ENCODE data around the gene MTX1. TPM values are rescaled to one million over a fixed set of nuclear protein-coding genes. Genes with fewer than 3 reads are reported as not detected.

The MTX1 gene
- total RNA-seq, 1 experiment from 2014 or later: 69.1 TPM

DNA sequence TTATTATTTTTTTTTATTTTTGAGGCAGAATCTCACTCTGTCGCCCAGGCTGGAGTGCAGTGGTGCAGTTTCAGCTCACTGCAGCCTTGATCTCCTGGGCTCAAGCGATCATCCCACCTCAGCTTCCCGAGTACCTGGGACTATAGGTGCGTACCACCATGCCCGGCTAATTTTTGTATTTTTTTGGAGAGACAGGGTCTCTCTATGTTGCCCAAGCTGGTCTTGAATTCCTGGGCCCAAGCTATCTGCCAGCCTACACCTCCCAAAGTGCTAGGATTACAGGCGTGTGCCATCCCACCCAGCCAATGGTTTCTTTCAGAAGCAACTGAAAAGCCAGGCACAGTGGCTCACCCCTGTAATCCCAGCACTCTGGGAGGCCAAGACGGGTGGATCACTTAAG lies 37.7 kb upstream of the MTX1 start:
- Histone ChIP-seq H3K27ac (ENCODE audit: low read depth, low read length) (no peak overlapping the region), H3K27me3 (ENCODE audit: insufficient read depth, low read length) (no peaks in the 10 kb centered on the region), H3K4me1 (ENCODE audit: control insufficient read depth in 1 of 2, insufficient read depth in 2 of 2, low read length in 2 of 2) (peaks cover 9 to 38% of the 10 kb centered on the region in 2 experiments; a peak in 3 of 4 replicates), H3K4me3 (replicated peaks in 1 of 2; ENCODE audit: low read depth in 1 of 2, low read length in 2 of 2) (no peak overlapping the region), H3K4me2 (ENCODE audit: low read length) (no peak overlapping the region), H3K79me2 (ENCODE audit: insufficient read depth, low read length) (peaks cover 25% of the 10 kb centered on the region), H2AFZ (ENCODE audit: low read depth, low read length, poor library complexity, severe bottlenecking) (no peak overlapping the region), H3K36me3 (ENCODE audit: control insufficient read depth in 1 of 2, insufficient read depth in 2 of 2, low read length in 2 of 2) (peaks cover 2 to 7% of the 10 kb centered on the region in 2 experiments; a peak in 3 of 4 replicates), H4K20me1 (ENCODE audit: insufficient read depth) (no peaks in the 10 kb centered on the region), H3K9ac (ENCODE audit: low read length) (no peak overlapping the region), H3K9me3 (ENCODE audit: control insufficient read depth in 1 of 2, insufficient read depth in 1 of 2, low read depth in 1 of 2, low read length in 2 of 2) (no peaks in the 10 kb centered on the region), H3K9me2 (ENCODE audit: insufficient read depth) (no peaks in the 10 kb centered on the region)
- ATAC-seq: no peak
- ChIA-PET POLR2A (no interaction called here), RAD21 (ENCODE audit: low non-redundant PET in 1 of 2, low total read pairs in 2 of 2, uncharacterized antibody in 2 of 2, unreplicated experiment in 2 of 2) (no interaction called here), CTCF (interaction anchor here (0.7 to 3.6 kb wide), 2 partner anchors 12 to 79 kb away, joined by 4 to 21 read pairs; no protein-coding TSS in a partner anchor)
- intact Hi-C loops (cut with micrococcal nuclease): loop anchor here (10.0 kb wide), 1 partner anchor 154 kb away; the partner anchor contains the start of gene RUSC1
- no TSS peak for BruUV-seq (replicated peaks)
- TF ChIP-seq ELF1 (IDR thresholded peaks at IDR 0.05; ENCODE audit: borderline replicate concordance, low read depth) (no peak), JUND (IDR thresholded peaks at IDR 0.05) (no peak), POLR2AphosphoS5 (IDR thresholded peaks at IDR 0.05; ENCODE audit: low read depth, low read length) (no peak), EZH2phosphoT487 (IDR thresholded peaks at IDR 0.05; ENCODE audit: borderline replicate concordance) (no peak), CBX3 (IDR thresholded peaks at IDR 0.05; ENCODE audit: low read depth) (no peak), RAD21 (IDR thresholded peaks at IDR 0.05; ENCODE audit: low read depth) (no peak), CEBPB (IDR thresholded peaks at IDR 0.05; ENCODE audit: low read depth) (no peak), ZFX (IDR thresholded peaks at IDR 0.05) (no peak), SIN3A (IDR thresholded peaks at IDR 0.05; ENCODE audit: low read depth) (no peak), EZH2 (IDR thresholded peaks at IDR 0.05) (no peak), EGR1 (IDR thresholded peaks at IDR 0.05; ENCODE audit: low read depth) (no peak)
- TF ChIP-seq, protein P1, sequence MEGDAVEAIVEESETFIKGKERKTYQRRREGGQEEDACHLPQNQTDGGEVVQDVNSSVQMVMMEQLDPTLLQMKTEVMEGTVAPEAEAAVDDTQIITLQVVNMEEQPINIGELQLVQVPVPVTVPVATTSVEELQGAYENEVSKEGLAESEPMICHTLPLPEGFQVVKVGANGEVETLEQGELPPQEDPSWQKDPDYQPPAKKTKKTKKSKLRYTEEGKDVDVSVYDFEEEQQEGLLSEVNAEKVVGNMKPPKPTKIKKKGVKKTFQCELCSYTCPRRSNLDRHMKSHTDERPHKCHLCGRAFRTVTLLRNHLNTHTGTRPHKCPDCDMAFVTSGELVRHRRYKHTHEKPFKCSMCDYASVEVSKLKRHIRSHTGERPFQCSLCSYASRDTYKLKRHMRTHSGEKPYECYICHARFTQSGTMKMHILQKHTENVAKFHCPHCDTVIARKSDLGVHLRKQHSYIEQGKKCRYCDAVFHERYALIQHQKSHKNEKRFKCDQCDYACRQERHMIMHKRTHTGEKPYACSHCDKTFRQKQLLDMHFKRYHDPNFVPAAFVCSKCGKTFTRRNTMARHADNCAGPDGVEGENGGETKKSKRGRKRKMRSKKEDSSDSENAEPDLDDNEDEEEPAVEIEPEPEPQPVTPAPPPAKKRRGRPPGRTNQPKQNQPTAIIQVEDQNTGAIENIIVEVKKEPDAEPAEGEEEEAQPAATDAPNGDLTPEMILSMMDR (IDR thresholded peaks at IDR 0.05 in 2 of 3, conservative IDR thresholded peaks at IDR 0.05 in 1 of 3; ENCODE audit: borderline replicate concordance in 1 of 3, insufficient read depth in 1 of 3, low read depth in 2 of 3, low read length in 2 of 3): no peak
- TF ChIP-seq, protein P2, sequence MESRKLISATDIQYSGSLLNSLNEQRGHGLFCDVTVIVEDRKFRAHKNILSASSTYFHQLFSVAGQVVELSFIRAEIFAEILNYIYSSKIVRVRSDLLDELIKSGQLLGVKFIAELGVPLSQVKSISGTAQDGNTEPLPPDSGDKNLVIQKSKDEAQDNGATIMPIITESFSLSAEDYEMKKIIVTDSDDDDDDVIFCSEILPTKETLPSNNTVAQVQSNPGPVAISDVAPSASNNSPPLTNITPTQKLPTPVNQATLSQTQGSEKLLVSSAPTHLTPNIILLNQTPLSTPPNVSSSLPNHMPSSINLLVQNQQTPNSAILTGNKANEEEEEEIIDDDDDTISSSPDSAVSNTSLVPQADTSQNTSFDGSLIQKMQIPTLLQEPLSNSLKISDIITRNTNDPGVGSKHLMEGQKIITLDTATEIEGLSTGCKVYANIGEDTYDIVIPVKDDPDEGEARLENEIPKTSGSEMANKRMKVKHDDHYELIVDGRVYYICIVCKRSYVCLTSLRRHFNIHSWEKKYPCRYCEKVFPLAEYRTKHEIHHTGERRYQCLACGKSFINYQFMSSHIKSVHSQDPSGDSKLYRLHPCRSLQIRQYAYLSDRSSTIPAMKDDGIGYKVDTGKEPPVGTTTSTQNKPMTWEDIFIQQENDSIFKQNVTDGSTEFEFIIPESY (IDR thresholded peaks at IDR 0.05; ENCODE audit: extremely low read depth, insufficient replicate concordance, low read length): no peak
- TF ChIP-seq, protein P3, sequence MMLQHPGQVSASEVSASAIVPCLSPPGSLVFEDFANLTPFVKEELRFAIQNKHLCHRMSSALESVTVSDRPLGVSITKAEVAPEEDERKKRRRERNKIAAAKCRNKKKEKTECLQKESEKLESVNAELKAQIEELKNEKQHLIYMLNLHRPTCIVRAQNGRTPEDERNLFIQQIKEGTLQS (IDR thresholded peaks at IDR 0.05): no peak
- no peak for DNase-seq (ENCODE audit: low read depth, low spot score)
